ENCODE data around the gene VAV2. TPM values are rescaled to one million over a fixed set of nuclear protein-coding genes. Genes with fewer than 3 reads are reported as not detected.
A peak's percentile ranks its signal among the peaks of the same experiment; 100 is the strongest.

The VAV2 gene
- total RNA-seq, 2 experiments from 2014 or later = 4.2 TPM

GRCh38 chr9:134031783-134032182 lies 39.7 kb upstream of the VAV2 start:
- Mint-ChIP-seq H3K4me3 (no peak overlapping the region), H3K9me3 (no peaks in the 10 kb centered on the region), H3K36me3 (peaks cover 9% of the 10 kb centered on the region), H3K27ac (no peak overlapping the region), H3K4me1 (peaks cover 1% of the 10 kb centered on the region), H3K27me3 (no peaks in the 10 kb centered on the region)
- no peak for DNase-seq

- H3K27me3 Mint-ChIP-seq = no peaks in the 10 kb centered on the region
- H3K4me3 Mint-ChIP-seq = no peak overlapping the region
- H3K4me1 Mint-ChIP-seq = peaks cover 4% of the 10 kb centered on the region
- no peaks in the 10 kb centered on the region for H3K9me3 Mint-ChIP-seq
- DNase-seq = no peak
- no peak overlapping the region for H3K27ac Mint-ChIP-seq
- H3K36me3 Mint-ChIP-seq = peaks cover 6% of the 10 kb centered on the region
These were observed 38.8 kb upstream of the VAV2 start for GRCh38 chr9:134030821-134031470.

- H3K4me1 Mint-ChIP-seq = peaks cover 4% of the 10 kb centered on the region
- H3K36me3 Mint-ChIP-seq = peaks cover 3% of the 10 kb centered on the region
- H3K27ac Mint-ChIP-seq = no peak overlapping the region
- no peaks in the 10 kb centered on the region for H3K9me3 Mint-ChIP-seq
- H3K27me3 Mint-ChIP-seq = no peaks in the 10 kb centered on the region
- no peak for DNase-seq
- no peak overlapping the region for H3K4me3 Mint-ChIP-seq
These were observed 37.4 kb upstream of the VAV2 start for GRCh38 chr9:134029248-134030226.

GRCh38 chr9:134028575-134029247 lies 36.6 kb upstream of the VAV2 start:
- peaks cover 4% of the 10 kb centered on the region for H3K4me1 Mint-ChIP-seq
- H3K27me3 Mint-ChIP-seq = no peaks in the 10 kb centered on the region
- no peak overlapping the region for H3K4me3 Mint-ChIP-seq
- peaks cover 3% of the 10 kb centered on the region for H3K36me3 Mint-ChIP-seq
- DNase-seq = no peak
- H3K9me3 Mint-ChIP-seq = no peaks in the 10 kb centered on the region
- H3K27ac Mint-ChIP-seq = no peak overlapping the region

GRCh38 chr9:134028076-134028475 lies 36.0 kb upstream of the VAV2 start:
- Mint-ChIP-seq H3K27ac (no peak overlapping the region), H3K9me3 (no peaks in the 10 kb centered on the region), H3K4me1 (peaks cover 4% of the 10 kb centered on the region), H3K27me3 (no peaks in the 10 kb centered on the region), H3K36me3 (no peaks in the 10 kb centered on the region), H3K4me3 (no peak overlapping the region)
- DNase-seq = no peak

- H3K27me3 Mint-ChIP-seq = no peaks in the 10 kb centered on the region
- H3K36me3 Mint-ChIP-seq = no peaks in the 10 kb centered on the region
- H3K27ac Mint-ChIP-seq = no peak overlapping the region
- no peak for DNase-seq
- peaks cover 4% of the 10 kb centered on the region for H3K4me1 Mint-ChIP-seq
- no peak overlapping the region for H3K4me3 Mint-ChIP-seq
- H3K9me3 Mint-ChIP-seq = no peaks in the 10 kb centered on the region
These were observed 35.4 kb upstream of the VAV2 start for GRCh38 chr9:134027561-134027960.

- Mint-ChIP-seq H3K27me3 (no peaks in the 10 kb centered on the region), H3K4me3 (peak overlapping the region; percentile 44), H3K4me1 (peaks cover 4% of the 10 kb centered on the region), H3K27ac (no peak overlapping the region), H3K36me3 (no peaks in the 10 kb centered on the region), H3K9me3 (no peaks in the 10 kb centered on the region)
- DNase-seq = no peak
These were observed 34.9 kb upstream of the VAV2 start for GRCh38 chr9:134026981-134027380.

- Mint-ChIP-seq H3K4me1 (peaks cover 4% of the 10 kb centered on the region), H3K27ac (no peak overlapping the region), H3K9me3 (no peaks in the 10 kb centered on the region), H3K27me3 (no peaks in the 10 kb centered on the region), H3K36me3 (no peaks in the 10 kb centered on the region), H3K4me3 (peak overlapping the region; percentile 81)
- DNase-seq = no peak
These were observed 34.5 kb upstream of the VAV2 start for GRCh38 chr9:134026581-134026980.

GRCh38 chr9:134025606-134026541 lies 33.8 kb upstream of the VAV2 start:
- no peaks in the 10 kb centered on the region for H3K36me3 Mint-ChIP-seq
- peak; percentile 72 for DNase-seq
- H3K9me3 Mint-ChIP-seq = no peaks in the 10 kb centered on the region
- no peaks in the 10 kb centered on the region for H3K27me3 Mint-ChIP-seq
- H3K4me3 Mint-ChIP-seq = peak overlapping the region; percentile 81
- peak overlapping the region; percentile 29 for H3K27ac Mint-ChIP-seq
- peaks cover 4% of the 10 kb centered on the region for H3K4me1 Mint-ChIP-seq

GRCh38 chr9:134024828-134025605 lies 32.9 kb upstream of the VAV2 start, which contains the start of gene BRD3OS:
Gene BRD3OS (plus strand): TSS chr9:134025481. CDS start chr9:134026748, 1,267 bp downstream.
- Mint-ChIP-seq H3K27ac (peak within 1 kb of the TSS; percentile 57), H3K4me1 (peaks cover 4% of the 10 kb centered on the region), H3K9me3 (no peaks in the 10 kb centered on the region), H3K36me3 (no peaks in the 10 kb centered on the region), H3K4me3 (peak within 1 kb of the TSS; percentile 81), H3K27me3 (no peaks in the 10 kb centered on the region)
- peak; percentile 93 for DNase-seq

- H3K27ac Mint-ChIP-seq = no peak overlapping the region
- DNase-seq = no peak
- H3K27me3 Mint-ChIP-seq = no peaks in the 10 kb centered on the region
- no peaks in the 10 kb centered on the region for H3K36me3 Mint-ChIP-seq
- no peak overlapping the region for H3K4me3 Mint-ChIP-seq
- no peaks in the 10 kb centered on the region for H3K9me3 Mint-ChIP-seq
- peaks cover 4% of the 10 kb centered on the region for H3K4me1 Mint-ChIP-seq
These were observed 32.2 kb upstream of the VAV2 start for GRCh38 chr9:134024214-134024792.

GRCh38 chr9:134014946-134015345 lies 22.8 kb upstream of the VAV2 start:
- H3K9me3 Mint-ChIP-seq = peaks cover 2% of the 10 kb centered on the region
- no peak overlapping the region for H3K27ac Mint-ChIP-seq
- no peaks in the 10 kb centered on the region for H3K27me3 Mint-ChIP-seq
- no peaks in the 10 kb centered on the region for H3K36me3 Mint-ChIP-seq
- H3K4me1 Mint-ChIP-seq = no peaks in the 10 kb centered on the region
- no peak for DNase-seq
- no peak overlapping the region for H3K4me3 Mint-ChIP-seq

- Mint-ChIP-seq H3K27ac (no peak overlapping the region), H3K9me3 (peaks cover 2% of the 10 kb centered on the region), H3K4me1 (no peaks in the 10 kb centered on the region), H3K27me3 (peaks cover 6% of the 10 kb centered on the region), H3K36me3 (no peaks in the 10 kb centered on the region), H3K4me3 (no peak overlapping the region)
- no peak for DNase-seq
These were observed 19.3 kb upstream of the VAV2 start for GRCh38 chr9:134011401-134011800.

Data from activated naive CD8-positive, alpha-beta T cell treated with anti-CD3 and anti-CD28 coated beads for 36 hours (primary cell).